Hematopoietic multipotent progenitor cell treated with erythropoietin and hydrocortisone succinate and interleukin-3 and kit ligand, for 6 days (in vitro differentiated cells): ENCODE data around the gene CCDC34.

ENCODE experiments used
- DNase-seq: peaks from one replicate; pipeline ENCODE4 v3.0.0-alpha.2; 2015

The CCDC34 gene

GRCh38 chr11:27392278-27393114 lies 29.5 kb upstream of the CCDC34 start:
- peak; percentile 74 for DNase-seq

DNA sequence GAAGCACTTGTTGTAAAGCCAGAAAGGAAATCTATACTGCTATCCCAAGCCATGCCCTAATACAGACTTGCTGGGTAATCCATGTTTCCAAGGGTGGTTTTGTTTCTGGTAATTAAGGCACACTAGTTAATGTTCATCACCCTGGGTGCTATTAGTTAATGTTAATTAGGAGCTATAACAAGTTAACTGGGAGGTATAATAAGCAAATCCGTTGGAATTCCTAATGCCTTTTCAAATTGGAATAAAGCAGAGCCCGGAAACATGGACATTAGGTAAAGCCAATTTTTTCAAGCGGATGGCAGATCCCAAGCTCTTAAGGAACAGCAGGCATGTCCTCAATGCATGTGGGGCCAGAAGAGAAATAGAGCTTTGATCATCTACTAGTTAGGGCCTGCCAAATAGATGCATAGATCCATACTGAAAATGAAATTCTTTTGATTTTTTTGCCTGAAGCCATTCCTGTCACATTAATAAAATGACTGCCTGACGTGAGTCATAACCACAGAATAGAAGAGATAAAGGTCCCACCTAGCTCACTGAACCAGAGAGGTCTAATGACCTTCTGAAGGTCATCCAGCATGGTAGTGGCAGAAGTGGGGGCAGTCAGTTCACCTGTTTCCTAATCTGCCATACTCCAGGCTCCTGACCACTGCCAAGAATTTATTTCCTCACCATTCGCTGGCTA lies 28.5 kb upstream of the CCDC34 start:
- peak; percentile 23 for DNase-seq

GRCh38 chr11:27390318-27391295 lies 27.6 kb upstream of the CCDC34 start:
- no peak for DNase-seq

GRCh38 chr11:27388869-27389268 lies 25.9 kb upstream of the CCDC34 start:
- DNase-seq = peak; percentile 60

DNA sequence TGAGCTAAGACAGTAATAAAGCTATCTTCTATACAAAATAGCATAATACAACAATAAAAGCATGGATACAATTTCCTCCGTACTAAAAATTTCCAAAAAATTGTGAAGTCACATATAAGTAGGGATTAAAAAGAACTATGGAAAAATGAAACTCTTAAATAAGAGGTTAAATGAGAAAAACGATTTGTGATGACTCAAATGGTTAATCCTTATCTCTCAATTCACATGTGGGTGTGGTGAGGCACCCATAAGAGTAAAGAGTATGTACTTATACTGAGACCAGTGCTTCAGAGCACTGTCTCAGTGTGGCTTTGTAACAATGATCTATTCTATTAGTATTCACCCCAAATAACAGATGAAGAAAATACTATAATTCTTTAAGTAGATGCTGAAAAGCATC lies 25.0 kb upstream of the CCDC34 start:
- DNase-seq = peak; percentile 85

- no peak for DNase-seq
Observed at GRCh38 chr11:27387362-27387761, 24.3 kb upstream of the CCDC34 start.

DNA sequence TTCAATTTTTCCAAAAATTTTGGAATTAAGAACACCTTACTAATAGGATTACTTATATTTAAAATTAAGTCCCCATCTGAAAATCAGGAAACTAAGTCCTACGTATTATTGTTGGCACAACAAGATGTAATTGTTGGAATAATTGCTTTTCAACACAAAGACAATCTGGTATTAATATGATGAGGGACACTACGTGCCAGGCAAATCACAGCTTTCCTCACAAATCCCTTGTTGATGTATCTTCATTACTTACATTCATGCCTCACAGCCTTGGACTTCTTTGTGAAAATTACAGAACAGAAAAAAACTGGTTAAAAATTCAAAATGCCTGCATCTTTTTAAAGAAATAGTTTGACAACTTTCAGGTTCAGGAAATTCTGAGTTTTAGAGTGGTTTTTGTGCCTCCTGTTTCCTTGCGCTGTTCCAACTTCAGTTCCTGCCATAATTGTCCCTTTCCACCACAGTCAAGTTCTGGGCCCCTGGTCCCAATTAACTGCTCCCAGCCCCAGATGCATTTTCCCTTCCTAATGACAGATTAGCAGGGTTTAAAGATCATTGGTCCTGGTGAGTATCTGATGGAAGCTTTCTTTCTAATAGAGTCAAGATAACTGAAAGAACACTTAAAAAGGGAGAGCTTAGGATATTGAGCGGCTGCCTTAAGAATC lies 23.3 kb upstream of the CCDC34 start:
- DNase-seq = no peak

GRCh38 chr11:27385245-27385644 lies 22.2 kb upstream of the CCDC34 start:
- DNase-seq = no peak

DNA sequence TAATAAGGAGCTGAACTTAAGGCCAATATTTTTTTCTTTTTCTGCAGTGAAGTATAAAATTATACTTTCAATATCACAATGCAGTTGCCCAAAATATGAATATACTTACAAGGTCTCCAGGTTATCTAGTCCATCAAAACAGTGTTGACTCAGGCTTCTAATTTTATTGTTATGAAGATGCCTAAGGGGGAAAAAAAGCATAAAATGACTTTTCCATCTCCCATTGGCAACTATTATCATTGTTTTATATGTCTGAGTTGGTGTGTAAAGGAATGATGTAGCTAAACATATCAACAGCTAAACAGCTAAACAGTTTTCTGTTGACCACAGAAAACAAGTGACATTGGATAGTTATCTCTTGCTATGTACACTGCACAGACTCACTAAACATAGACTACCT lies 21.2 kb upstream of the CCDC34 start:
- no peak for DNase-seq

DNA sequence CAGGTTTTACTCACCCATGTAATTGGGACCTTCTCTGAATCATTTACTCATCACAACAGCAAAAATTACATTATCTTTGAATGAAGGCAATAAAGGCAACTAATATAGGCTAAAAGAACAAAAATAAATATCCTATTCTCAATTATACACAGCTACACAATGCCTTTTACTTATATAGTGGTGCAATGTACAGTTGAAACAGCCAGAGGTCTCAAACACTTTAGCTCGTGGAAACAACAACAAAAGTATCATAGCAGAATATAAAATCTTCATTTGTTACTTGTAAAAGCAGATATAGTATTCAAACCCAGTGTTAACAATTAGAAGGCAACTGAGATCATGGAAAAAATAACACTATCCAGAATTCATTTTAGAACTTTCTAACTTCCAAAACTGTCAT lies 20.6 kb upstream of the CCDC34 start:
- DNase-seq = no peak

DNA sequence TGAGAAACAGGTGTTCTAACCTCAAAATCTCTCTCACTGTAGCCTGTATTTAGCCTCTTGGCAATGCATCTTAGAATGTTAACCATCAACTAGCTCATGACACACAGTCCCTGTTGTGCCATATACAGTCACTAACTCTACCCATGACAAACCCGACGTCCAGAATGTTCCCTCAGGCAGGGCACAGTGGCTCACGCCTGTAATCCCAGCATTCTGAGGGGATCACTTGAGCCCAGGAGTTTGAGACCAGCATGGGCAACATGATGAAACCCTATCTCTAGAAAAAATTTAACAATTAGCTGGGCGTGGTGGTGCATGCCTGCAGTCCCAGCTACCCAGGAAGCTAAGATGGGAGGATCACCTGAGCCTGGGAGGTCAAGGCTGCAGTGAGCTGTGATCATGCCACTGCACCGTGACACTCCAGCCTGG lies 18.2 kb upstream of the CCDC34 start:
- DNase-seq = no peak

DNA sequence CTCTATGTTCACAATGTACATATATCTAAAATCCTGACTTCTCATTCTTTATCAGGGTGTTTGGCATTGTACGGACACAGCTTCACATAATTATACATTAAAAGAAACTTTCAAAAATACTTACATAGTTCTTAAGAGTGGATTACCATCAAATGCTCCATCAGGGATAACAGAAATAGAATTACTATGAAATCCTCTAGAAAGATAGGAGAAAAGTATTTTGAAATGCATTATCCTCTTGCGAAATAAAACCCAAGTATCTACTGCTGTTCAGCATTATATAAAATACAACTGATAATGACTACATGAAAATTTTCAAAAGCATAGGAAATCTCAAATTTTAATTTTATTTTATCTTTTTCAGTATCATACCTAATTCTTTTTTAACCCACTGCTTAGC lies 17.8 kb upstream of the CCDC34 start:
- DNase-seq = no peak

DNA sequence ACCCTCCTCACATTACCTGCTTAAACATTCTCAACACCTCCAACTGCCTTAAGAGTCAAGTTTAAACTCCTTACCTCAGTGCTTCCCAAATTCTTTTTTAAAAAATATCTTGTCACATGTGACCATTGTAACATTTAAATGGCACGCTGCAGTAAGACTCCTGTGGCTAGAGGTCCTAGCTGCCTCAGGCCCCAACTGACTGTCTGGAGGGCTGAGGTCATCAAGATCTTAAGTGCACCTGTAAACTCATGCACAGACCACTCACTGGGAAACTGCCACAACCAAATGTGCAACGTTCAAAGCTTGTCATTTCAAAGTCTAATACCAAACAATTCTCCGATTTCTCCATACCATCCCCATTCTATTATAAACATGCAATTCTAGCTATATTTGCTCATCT lies 16.4 kb upstream of the CCDC34 start:
- no peak for DNase-seq

DNA sequence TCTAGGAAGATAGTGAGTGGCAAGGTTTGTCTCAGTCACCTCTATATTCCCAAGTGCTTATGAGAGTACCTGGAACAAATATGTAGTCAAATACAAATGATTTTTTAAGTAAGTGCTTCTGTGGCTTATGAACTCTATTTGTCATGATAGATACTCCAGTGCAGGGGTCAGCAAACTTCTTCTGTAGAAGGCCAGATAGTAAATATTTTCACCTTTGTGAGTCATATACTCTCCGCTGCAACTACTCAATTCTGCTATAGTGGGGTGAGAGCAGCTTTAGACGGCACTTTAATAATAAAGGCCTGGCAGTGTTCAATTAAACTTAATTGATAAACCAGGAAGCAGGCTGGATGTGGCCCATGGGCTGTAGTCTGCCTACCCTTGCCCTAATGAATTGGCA lies 12.4 kb upstream of the CCDC34 start:
- DNase-seq = no peak

DNA sequence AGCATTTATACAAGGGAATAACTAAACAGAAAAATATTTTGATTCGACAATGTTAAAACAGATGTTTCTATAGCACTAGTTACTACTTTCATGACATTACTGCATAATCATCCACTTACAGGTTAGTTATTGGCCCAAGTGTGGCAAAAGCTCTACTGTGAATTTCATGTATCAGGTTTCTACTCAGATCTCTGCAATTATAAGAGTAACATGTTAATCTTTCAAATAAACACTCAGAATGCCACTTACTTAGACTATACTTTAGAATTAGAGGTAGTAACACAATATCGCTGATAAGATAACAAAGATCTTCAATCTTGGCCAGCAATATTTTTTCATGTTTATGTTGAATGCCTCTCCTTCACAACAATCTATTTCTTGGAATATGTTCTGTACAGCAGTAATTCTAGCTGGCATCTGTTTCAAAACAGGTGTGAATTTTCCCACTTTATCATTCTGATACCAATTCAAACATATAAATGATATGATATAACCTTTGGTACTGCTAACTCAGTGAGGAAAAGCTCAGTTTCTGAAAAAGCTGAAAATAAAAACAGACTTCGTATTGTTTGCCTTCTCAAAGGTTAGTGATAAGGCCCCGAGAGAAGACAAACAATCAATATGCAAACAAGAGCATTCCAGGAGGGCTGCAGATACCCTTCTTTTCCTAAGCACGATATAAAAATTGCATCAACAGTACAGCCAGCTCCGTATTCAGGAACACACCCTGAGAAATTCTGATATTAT lies 11.0 kb upstream of the CCDC34 start:
- DNase-seq = no peak

- DNase-seq = no peak
Observed at GRCh38 chr11:27373392-27373791, 10.4 kb upstream of the CCDC34 start.

DNA sequence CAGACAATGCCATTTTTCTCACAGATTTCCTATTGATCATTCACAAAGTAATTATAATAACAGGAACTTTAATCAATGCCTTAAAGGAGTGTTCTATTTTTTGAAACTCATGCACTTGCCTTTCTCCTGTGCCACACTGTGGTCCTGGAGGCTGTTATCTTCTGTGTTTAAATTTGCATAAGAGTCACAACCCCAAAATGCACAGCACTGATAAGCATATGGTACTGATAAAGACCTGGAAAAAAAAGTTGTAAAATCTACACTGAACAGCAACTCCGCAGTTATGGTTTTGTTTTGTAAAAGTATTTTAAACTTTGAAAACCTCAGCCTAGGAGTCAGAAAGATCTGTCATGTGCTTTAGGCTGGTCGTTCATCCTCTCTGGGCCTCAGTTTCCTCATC lies 9.1 kb upstream of the CCDC34 start:
- DNase-seq = peak; percentile 89

GRCh38 chr11:27371489-27371888 lies 8.5 kb upstream of the CCDC34 start:
- DNase-seq = no peak

- no peak for DNase-seq
Observed at GRCh38 chr11:27370374-27370773, 7.4 kb upstream of the CCDC34 start.

- no peak for DNase-seq
Observed at GRCh38 chr11:27367881-27368280, 4.9 kb upstream of the CCDC34 start.

DNA sequence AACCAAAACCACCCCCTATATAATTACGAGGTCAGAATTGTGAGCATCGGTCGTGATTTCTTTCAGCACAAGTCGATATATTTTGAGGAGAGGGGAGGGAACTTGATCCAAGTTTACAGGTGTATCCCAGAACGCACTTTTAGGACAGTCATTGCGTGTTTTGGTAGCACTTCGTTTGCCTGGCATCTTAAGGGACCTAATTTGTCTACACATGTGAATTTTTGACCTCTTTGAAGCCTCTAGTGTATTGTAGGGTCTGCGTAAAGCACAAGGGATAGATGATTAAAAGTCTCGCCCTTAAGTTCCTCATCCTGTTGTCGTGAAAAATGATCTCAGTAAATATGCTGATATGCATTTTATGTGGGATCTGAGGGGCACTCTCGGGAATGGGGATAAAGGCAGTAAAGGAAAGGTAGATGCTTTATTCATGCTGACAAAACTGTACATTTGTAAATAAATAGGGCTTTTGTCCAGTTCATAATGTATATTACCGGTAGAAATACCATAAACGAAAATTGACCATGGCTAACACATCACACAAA lies 632 bp upstream of the CCDC34 start:
- DNase-seq = no peak
